NCI-H226 (cell line): ENCODE data around the gene HLF.

Source experiments
- DNase-seq: peaks from one replicate; pipeline ENCODE4 v3.0.0-alpha.2; 2015

Gene HLF

DNA sequence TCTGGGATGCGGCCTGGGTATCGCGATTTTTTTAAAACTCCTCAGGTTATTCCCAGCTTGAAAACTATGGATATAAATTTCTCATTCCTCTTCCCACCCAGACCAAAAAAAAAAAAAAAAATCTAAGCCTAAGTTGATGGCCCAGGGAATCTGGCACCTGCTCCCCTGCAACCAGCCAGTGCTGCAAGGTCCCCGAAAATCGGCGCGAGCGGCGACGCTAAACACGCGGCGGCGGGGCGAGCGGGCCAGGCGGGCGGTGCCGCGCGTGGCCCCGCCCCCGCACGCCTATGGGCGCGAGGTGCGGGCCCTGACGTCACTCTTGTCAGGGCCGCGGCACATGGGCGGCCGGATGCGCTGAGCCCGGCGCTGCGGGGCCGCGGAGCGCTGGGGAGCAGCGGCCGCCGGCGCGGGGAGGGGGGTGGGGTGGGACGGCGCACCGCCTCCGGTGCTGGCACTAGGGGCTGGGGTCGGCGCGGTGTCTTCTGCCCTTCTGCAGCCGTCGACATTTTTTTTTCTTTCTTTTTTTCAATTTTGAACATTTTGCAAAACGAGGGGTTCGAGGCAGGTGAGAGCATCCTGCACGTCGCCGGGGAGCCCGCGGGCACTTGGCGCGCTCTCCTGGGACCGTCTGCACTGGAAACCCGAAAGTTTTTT is at the start of gene HLF:
HLF (plus strand) TSS at position 316 of the 654 bp plus-strand sequence. CDS start 525 bp downstream, outside the sequence.
- peak; percentile 73 for DNase-seq

DNA sequence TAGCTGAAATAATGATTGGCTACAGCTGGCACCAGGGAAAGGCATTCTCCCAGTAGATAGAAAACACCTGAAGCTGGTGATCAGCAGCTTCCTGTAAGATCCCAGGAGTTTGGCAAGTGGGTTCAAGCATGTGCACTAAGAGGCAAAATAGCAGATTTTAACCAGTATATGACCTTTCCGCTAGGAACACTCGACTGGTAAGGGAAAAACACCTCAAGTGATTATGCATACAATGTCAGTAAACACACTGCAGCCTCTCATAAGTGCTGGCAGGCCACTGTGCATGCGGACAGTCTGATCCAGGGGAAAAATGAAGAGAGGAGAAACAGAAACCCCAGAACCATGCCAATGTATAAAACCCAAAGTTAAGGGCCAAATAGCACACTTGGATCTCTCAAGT is 49.0 kb upstream of the HLF start:
- DNase-seq: no peak

GRCh38 chr17:55216888-55217287 is 47.9 kb upstream of the HLF start:
- no peak for DNase-seq

DNA sequence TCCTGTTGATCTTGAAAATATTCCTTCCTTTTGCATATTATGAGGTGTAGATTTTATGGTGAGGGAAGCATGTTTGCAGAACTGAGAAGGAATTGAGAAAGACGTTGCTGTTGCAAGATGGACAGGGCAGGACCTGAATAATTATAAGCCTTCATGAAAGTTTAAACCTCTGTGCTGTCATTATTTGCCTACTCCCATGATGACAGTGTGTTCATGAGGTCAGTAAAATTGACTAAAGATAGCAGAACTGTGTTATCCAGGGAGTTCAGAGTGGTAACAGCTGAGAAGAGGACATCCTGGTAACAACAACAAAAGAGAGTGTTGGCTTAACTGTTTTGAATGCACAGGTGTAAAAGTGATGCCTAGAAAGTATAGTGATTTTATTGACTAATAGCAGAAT is 45.3 kb upstream of the HLF start:
- DNase-seq: no peak

GRCh38 chr17:55219934-55220333 is 44.8 kb upstream of the HLF start:
- no peak for DNase-seq

- DNase-seq: no peak
Measured at GRCh38 chr17:55223524-55223923, 41.2 kb upstream of the HLF start.

DNA sequence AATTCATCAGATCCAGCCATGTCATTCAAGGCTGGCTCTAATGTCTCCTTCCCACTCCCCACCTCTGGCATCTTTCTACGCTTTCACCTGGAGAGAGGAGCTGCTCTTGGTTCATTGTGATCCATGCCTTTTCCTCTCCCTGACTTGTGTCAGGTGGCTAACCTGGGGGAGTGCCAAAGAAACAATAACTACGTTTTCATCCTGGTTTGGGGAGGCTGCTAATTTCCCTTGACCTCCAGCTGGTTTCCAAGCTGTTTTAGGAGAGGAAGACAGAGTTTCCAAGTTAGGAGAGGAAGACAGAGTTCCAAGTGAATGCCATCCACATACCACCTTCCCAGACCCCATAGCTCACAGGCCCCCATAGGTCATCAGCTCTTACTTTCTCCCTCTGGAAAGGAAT is 40.0 kb upstream of the HLF start:
- no peak for DNase-seq

- DNase-seq: no peak
Measured at GRCh38 chr17:55225237-55225636, 39.5 kb upstream of the HLF start.

- DNase-seq: no peak
Measured at GRCh38 chr17:55228683-55229192, 36.0 kb upstream of the HLF start.

DNA sequence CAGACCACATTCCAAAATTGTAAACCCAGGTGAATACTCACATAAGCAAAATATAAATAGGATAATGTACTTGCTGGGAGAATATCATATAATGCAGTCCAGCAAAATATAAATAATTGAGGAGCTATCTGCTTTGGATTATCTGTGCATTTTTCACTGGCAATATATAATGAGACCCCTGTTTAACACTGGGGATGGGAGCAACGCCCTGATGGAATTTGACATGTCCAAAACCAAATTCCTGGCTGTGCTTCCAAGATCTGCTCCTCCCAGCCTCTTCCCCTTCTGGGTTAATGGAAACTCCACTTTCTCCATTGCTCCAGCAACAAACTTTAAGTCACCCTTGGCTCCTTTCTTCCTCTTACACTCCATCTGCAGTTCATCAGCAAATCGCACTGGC is 35.5 kb upstream of the HLF start:
- DNase-seq: no peak

DNA sequence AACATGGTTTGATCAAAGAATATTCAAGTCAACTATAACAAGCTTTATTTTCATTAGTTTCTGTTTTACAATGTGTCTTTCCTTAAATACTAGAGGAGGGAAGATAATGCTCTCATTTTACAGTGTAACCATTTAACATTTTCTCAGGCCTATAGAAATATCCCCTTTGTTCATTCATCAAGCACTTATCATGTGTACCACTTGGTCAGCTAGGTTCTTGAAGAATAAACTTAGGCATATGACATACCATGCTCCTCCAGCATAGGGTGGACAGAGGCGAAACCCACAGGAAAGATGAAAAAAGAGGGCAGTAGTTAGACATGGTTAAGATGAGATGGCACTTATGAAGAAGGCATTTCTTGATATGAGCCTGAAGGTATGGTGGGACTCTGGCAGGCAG is 34.0 kb upstream of the HLF start:
- no peak for DNase-seq

- no peak for DNase-seq
Measured at GRCh38 chr17:55233840-55234239, 30.9 kb upstream of the HLF start.

- DNase-seq: no peak
Measured at GRCh38 chr17:55236316-55236715, 28.4 kb upstream of the HLF start.

DNA sequence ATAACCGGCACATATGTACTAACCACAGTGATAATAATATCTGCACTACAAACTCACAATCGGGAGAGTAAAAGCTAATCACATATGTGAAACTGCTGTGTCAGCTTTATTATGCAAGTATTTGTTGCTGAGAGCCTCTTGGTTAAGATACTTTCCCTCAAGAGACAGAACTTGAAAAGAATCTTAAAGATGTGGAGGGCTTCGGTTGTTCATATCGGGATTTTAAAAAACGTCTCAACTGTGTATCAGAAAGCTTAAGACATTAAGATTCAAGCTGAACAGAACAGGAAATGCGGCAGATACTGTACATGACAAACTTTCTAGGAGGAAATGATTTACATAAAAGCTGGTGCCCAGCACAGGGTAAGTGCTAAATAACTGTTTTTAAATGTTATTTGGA is 27.5 kb upstream of the HLF start:
- no peak for DNase-seq

GRCh38 chr17:55237841-55238178 is 26.9 kb upstream of the HLF start:
- DNase-seq: no peak

- peak; percentile 91 for DNase-seq
Measured at GRCh38 chr17:55238179-55238930, 26.4 kb upstream of the HLF start.

GRCh38 chr17:55238931-55239297 is 25.8 kb upstream of the HLF start:
- DNase-seq: no peak

GRCh38 chr17:55241097-55241496 is 23.7 kb upstream of the HLF start:
- DNase-seq: no peak

DNA sequence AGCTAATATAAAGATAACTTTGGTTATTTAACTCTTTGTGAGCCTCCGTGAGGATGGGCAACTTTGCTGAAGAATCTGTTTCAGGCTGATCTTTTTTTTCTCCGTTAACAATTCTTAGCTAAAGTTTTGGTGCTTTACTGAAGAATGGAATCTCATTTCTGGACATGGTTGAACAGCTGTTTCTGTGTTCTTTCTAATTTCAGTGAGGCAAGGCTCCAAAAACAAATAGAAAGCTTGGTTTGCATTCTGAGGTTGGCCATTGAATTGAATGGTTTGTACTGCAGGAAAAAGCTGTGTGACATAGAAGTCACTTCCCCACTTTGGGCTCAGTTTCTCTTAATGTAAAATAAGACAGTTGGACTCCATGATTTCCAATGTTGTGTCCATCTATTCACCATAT is 22.3 kb upstream of the HLF start:
- no peak for DNase-seq

DNA sequence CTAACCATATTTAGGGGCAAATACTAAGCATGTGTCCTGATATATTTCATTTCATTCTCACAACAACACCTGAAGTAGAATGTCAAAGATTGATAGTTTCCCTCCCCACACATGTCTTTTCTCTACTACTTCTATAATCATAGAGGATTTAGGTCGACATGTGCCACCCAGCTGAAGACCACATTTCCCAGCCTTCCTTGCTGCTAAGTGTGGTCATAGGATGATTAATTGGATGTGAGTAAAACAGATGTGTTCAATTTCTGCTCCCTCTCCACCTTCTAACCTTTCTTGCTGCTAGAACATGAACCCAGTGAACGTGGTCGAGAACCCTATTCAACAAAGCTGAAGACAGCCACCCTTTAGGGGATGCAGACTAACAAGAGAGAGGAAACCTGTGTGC is 18.8 kb upstream of the HLF start:
- DNase-seq: no peak

- no peak for DNase-seq
Measured at GRCh38 chr17:55246583-55246982, 18.2 kb upstream of the HLF start.

DNA sequence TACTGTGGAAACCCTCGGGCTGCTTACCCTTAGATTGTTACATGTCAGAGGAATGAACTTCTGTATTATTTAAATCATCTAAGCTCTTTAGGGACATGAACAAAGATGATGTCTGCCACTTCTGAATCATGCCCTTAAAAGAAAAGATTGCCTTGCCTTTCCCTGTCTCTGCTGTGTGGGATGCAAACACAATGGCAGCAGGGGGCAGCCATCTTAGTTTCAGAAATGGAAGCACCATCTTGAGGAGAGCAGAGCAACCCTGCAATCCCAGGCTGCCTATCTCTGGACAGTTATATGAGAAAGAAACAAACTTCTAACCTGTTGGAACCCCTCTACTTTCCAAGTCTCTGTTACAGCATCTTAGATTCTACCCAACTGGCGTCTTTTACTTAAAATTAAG is 16.7 kb upstream of the HLF start:
- no peak for DNase-seq

DNA sequence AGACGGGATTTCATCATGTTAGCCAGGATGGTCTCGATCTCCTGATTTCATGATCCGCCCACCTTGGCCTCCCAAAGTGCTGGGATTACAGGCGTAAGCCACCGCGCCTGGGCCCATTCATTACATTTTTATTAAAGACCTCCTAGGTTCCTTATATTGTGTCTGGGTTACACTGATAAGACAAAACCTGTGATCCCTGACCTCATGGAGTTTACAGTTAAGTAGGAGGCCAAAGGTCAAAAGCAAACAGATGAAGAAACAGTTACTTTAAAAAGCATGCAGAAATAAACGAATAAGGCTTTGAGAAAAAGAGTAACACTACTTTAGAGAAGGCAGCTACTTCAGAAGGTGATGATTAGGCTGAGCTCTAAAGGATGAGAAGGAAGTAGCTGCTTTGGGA is 14.9 kb upstream of the HLF start:
- no peak for DNase-seq

- no peak for DNase-seq
Measured at GRCh38 chr17:55254375-55254774, 10.4 kb upstream of the HLF start.

DNA sequence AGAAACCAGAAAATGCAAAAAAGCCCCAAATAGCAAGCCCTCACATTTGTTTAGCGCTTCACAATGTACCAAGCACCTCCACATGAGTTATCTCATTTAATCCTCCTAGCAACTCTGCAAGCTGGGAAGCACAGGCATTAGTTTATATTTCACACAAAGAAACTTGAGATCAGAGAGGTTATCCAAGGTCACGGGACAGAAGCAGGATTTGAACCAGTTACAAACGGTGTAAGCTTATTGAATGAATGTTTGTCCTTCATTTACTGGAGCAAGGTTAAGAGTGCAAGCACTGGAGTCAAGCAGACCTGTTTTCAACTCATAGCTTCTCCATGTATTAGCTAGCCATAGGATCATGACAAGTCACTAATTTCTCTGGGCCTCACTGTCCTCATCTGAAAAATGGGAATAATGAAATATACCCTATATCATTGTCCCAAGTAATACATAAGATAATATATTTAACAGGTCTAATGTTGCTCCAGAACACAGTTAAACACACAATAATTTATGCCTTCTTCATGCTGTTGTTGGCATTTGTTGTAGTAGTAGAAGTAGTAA is 6.1 kb upstream of the HLF start:
- DNase-seq: no peak
